ENCODE results near the gene HDAC5.
"Not testable (repeated sequence)": the region's sequence is repeated elsewhere in the genome, so short reads cannot be mapped to it uniquely, and the experiment has no call there.

The HDAC5 gene

GRCh38 chr17:44130693-44131349 is 7.4 kb upstream of the HDAC5 start:
- DNase-seq (ENCODE audit: low read depth): no peak
- TF ChIP-seq CTCF (IDR thresholded peaks at IDR 0.05; ENCODE audit: control insufficient read depth, insufficient read depth, low read depth, low read length, missing control alignments): no peak
- H3K4me3 ChIP-seq (ENCODE audit: control insufficient read depth, low read depth, low read length): no peak overlapping the region

- H3K4me3 ChIP-seq (ENCODE audit: control insufficient read depth, low read depth, low read length): no peak overlapping the region
- no peak for TF ChIP-seq CTCF (IDR thresholded peaks at IDR 0.05; ENCODE audit: control insufficient read depth, insufficient read depth, low read depth, low read length, missing control alignments)
- no peak for DNase-seq (ENCODE audit: low read depth)
These were observed 4.9 kb upstream of the HDAC5 start for GRCh38 chr17:44128383-44128782.

GRCh38 chr17:44124118-44124438 is 637 bp upstream of the HDAC5 start:
- no peak for TF ChIP-seq CTCF (IDR thresholded peaks at IDR 0.05; ENCODE audit: control insufficient read depth, insufficient read depth, low read depth, low read length, missing control alignments)
- peak overlapping the region; percentile 44 for H3K4me3 ChIP-seq (ENCODE audit: control insufficient read depth, low read depth, low read length)
- DNase-seq (ENCODE audit: low read depth): no peak

GRCh38 chr17:44122816-44123355 is 555 bp downstream of the HDAC5 start:
- DNase-seq (ENCODE audit: low read depth): no peak
- no peak for TF ChIP-seq CTCF (IDR thresholded peaks at IDR 0.05; ENCODE audit: control insufficient read depth, insufficient read depth, low read depth, low read length, missing control alignments)
- peak overlapping the region; percentile 82 for H3K4me3 ChIP-seq (ENCODE audit: control insufficient read depth, low read depth, low read length)

- no peak for DNase-seq (ENCODE audit: low read depth)
- no peak for TF ChIP-seq CTCF (IDR thresholded peaks at IDR 0.05; ENCODE audit: control insufficient read depth, insufficient read depth, low read depth, low read length, missing control alignments)
- H3K4me3 ChIP-seq (ENCODE audit: control insufficient read depth, low read depth, low read length): peak overlapping the region; percentile 82
These were observed 1.2 kb downstream of the HDAC5 start for GRCh38 chr17:44121997-44122815.

- no peak overlapping the region for H3K4me3 ChIP-seq (ENCODE audit: control insufficient read depth, low read depth, low read length)
- DNase-seq (ENCODE audit: low read depth): no peak
- no peak for TF ChIP-seq CTCF (IDR thresholded peaks at IDR 0.05; ENCODE audit: control insufficient read depth, insufficient read depth, low read depth, low read length, missing control alignments)
These were observed 2.4 kb downstream of the HDAC5 start for GRCh38 chr17:44120851-44121605.

- H3K4me3 ChIP-seq (ENCODE audit: control insufficient read depth, low read depth, low read length); DNase-seq (ENCODE audit: low read depth): not testable (repeated sequence)
These were observed 3.2 kb downstream of the HDAC5 start for GRCh38 chr17:44120281-44120680.

Data from AG09309 (cell line).